ENCODE measurements around the gene SHANK2. TPM values are rescaled to one million over a fixed set of nuclear protein-coding genes. Genes with fewer than 3 reads are reported as not detected.
"Not testable (repeated sequence)": the region's sequence is repeated elsewhere in the genome, so short reads cannot be mapped to it uniquely, and the experiment has no call there.

Gene SHANK2
- total RNA-seq, 1 donor from 2014 or later: 16.0 TPM

GRCh38 chr11:71236836-71237475 is 15.4 kb downstream of the SHANK2 start:
- Histone ChIP-seq H3K36me3 (ENCODE audit: control insufficient read depth, insufficient read depth, low read length) (no peaks in the 10 kb centered on the region), H3K27me3 (ENCODE audit: control insufficient read depth, insufficient read depth, low read length) (no peaks in the 10 kb centered on the region), H3K4me3 (ENCODE audit: low read depth, low read length) (no peak overlapping the region)
- DNase-seq (ENCODE audit: low read depth): no peak
- TF ChIP-seq CTCF (IDR thresholded peaks at IDR 0.05; ENCODE audit: insufficient read depth, low read length, poor library complexity, severe bottlenecking): no peak

GRCh38 chr11:71235719-71236118 is 16.7 kb downstream of the SHANK2 start:
- no peak for DNase-seq (ENCODE audit: low read depth)
- no peak for TF ChIP-seq CTCF (IDR thresholded peaks at IDR 0.05; ENCODE audit: insufficient read depth, low read length, poor library complexity, severe bottlenecking)
- H3K4me3 ChIP-seq (ENCODE audit: low read depth, low read length): no peak overlapping the region
- no peaks in the 10 kb centered on the region for H3K36me3 ChIP-seq (ENCODE audit: control insufficient read depth, insufficient read depth, low read length)
- no peaks in the 10 kb centered on the region for H3K27me3 ChIP-seq (ENCODE audit: control insufficient read depth, insufficient read depth, low read length)

- not testable (repeated sequence) for DNase-seq (ENCODE audit: low read depth); H3K27me3 ChIP-seq (ENCODE audit: control insufficient read depth, insufficient read depth, low read length); H3K4me3 ChIP-seq (ENCODE audit: low read depth, low read length); H3K36me3 ChIP-seq (ENCODE audit: control insufficient read depth, insufficient read depth, low read length)
These were observed 18.2 kb downstream of the SHANK2 start for GRCh38 chr11:71233896-71234852.

- H3K36me3 ChIP-seq (ENCODE audit: control insufficient read depth, insufficient read depth, low read length): no peaks in the 10 kb centered on the region
- no peak overlapping the region for H3K4me3 ChIP-seq (ENCODE audit: low read depth, low read length)
- TF ChIP-seq CTCF (IDR thresholded peaks at IDR 0.05; ENCODE audit: insufficient read depth, low read length, poor library complexity, severe bottlenecking): no peak
- no peaks in the 10 kb centered on the region for H3K27me3 ChIP-seq (ENCODE audit: control insufficient read depth, insufficient read depth, low read length)
- no peak for DNase-seq (ENCODE audit: low read depth)
These were observed 20.0 kb downstream of the SHANK2 start for GRCh38 chr11:71232364-71232763.

- no peaks in the 10 kb centered on the region for H3K27me3 ChIP-seq (ENCODE audit: control insufficient read depth, insufficient read depth, low read length)
- no peak overlapping the region for H3K4me3 ChIP-seq (ENCODE audit: low read depth, low read length)
- no peak for DNase-seq (ENCODE audit: low read depth)
- no peak for TF ChIP-seq CTCF (IDR thresholded peaks at IDR 0.05; ENCODE audit: insufficient read depth, low read length, poor library complexity, severe bottlenecking)
- no peaks in the 10 kb centered on the region for H3K36me3 ChIP-seq (ENCODE audit: control insufficient read depth, insufficient read depth, low read length)
These were observed 23.4 kb downstream of the SHANK2 start for GRCh38 chr11:71228961-71229360.

GRCh38 chr11:71227058-71227659 is 25.2 kb downstream of the SHANK2 start:
- TF ChIP-seq CTCF (IDR thresholded peaks at IDR 0.05; ENCODE audit: insufficient read depth, low read length, poor library complexity, severe bottlenecking): no peak
- H3K36me3 ChIP-seq (ENCODE audit: control insufficient read depth, insufficient read depth, low read length): no peaks in the 10 kb centered on the region
- H3K4me3 ChIP-seq (ENCODE audit: low read depth, low read length): no peak overlapping the region
- H3K27me3 ChIP-seq (ENCODE audit: control insufficient read depth, insufficient read depth, low read length): no peaks in the 10 kb centered on the region
- no peak for DNase-seq (ENCODE audit: low read depth)
